ENCODE results near the gene GALNT6. TPM values are rescaled to one million over a fixed set of nuclear protein-coding genes. Genes with fewer than 3 reads are reported as not detected.

GALNT6 gene
- total and polyA plus RNA-seq, 9 of the 15 experiments (the other 6 are each of a cell fraction or from before 2014, with no cell fraction given) = 1.5 to 8.6 (median 5.1) TPM

GRCh38 chr12:51341251-51342007 lies 49.8 kb downstream of the GALNT6 start (continued):
- TF ChIP-seq NCOA2 (IDR thresholded peaks at IDR 0.05; ENCODE audit: partially characterized antibody in 2 of 2) (no peak), GTF2B (IDR thresholded peaks at IDR 0.05; ENCODE audit: extremely low read depth, insufficient read length) (no peak), SETDB1 (IDR thresholded peaks at IDR 0.05; ENCODE audit: low read length) (no peak), XRCC5 (IDR thresholded peaks at IDR 0.05; ENCODE audit: low read depth, low read length) (peak; percentile 51; the same call in 1 of the 2 replicates), TFAP4 (CRISPR knock-in tag; IDR thresholded peaks at IDR 0.05; ENCODE audit: borderline replicate concordance) (peak; percentile 60; the same call in 1 of the 2 replicates), MEF2D (tag; conservative IDR thresholded peaks at IDR 0.05; ENCODE audit: low read depth) (no peak), STAG1 (CRISPR knock-in tag; IDR thresholded peaks at IDR 0.05; ENCODE audit: borderline replicate concordance) (peak; percentile 82; the same call in 1 of the 2 replicates), ZNF24 (IDR thresholded peaks at IDR 0.05) (0 out of 2 replicates have a peak, but pooled peaks have one; percentile 40), ELK3 (CRISPR knock-in tag; IDR thresholded peaks at IDR 0.05) (no peak), CC2D1A (IDR thresholded peaks at IDR 0.05) (peak; percentile 88), ZNF780A (CRISPR knock-in tag; IDR thresholded peaks at IDR 0.05) (no peak), AFF4 (CRISPR knock-in tag; IDR thresholded peaks at IDR 0.05) (no peak), MLLT1 (IDR thresholded peaks at IDR 0.05) (0 out of 4 replicates have a peak, but pooled peaks of 1 of the 2 experiments have one; percentile 18)
